ENCODE measurements around the gene TSC1. TPM values are rescaled to one million over a fixed set of nuclear protein-coding genes. Genes with fewer than 3 reads are reported as not detected.

Gene TSC1
- polyA plus RNA-seq, 12 donors = 26.5 to 53.0 (median 32.6) TPM; not detected in 1

DNA sequence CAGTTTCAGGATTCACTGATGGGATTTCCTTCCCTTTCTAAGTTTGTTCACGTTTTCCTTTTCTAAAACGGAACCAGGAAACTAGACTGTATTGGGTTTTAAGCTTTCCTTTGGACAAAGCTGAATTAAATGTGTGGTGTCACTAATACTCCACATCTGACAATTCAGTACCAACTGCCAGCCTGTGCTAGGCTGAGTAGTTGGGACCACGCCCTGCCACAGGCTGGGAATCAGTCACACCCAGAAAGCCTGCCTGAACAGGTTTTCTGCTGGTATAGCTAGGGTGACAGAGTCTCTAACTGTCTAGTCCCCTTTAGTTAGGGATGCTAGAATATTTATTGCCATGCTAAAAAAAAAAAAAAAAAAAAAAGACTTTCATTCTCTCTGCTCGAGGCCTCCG lies 50.1 kb downstream of the TSC1 start:
- no peak for DNase-seq

GRCh38 chr9:132892400-132892799 lies 52.0 kb downstream of the TSC1 start:
- DNase-seq = no peak

DNA sequence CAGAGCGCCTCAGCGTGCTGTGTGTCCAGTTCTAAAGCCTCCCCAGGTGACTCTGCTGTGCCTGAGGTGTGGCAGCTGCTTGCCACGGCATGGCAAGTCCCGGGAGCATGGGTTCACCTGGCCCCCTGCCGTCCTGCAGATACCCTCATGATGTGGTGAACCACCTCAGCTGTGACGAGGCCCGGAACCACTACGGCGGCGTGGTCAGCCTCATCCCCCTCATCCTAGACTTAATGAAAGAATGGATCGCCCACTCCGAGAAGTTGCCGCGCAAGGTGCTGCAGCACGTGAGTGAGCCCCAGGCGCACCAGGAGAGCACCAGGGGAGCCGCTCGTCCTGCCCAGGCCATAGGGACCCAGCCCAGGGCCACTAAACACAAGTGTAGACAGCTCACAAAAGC lies 56.3 kb downstream of the TSC1 start:
- DNase-seq = no peak

DNA sequence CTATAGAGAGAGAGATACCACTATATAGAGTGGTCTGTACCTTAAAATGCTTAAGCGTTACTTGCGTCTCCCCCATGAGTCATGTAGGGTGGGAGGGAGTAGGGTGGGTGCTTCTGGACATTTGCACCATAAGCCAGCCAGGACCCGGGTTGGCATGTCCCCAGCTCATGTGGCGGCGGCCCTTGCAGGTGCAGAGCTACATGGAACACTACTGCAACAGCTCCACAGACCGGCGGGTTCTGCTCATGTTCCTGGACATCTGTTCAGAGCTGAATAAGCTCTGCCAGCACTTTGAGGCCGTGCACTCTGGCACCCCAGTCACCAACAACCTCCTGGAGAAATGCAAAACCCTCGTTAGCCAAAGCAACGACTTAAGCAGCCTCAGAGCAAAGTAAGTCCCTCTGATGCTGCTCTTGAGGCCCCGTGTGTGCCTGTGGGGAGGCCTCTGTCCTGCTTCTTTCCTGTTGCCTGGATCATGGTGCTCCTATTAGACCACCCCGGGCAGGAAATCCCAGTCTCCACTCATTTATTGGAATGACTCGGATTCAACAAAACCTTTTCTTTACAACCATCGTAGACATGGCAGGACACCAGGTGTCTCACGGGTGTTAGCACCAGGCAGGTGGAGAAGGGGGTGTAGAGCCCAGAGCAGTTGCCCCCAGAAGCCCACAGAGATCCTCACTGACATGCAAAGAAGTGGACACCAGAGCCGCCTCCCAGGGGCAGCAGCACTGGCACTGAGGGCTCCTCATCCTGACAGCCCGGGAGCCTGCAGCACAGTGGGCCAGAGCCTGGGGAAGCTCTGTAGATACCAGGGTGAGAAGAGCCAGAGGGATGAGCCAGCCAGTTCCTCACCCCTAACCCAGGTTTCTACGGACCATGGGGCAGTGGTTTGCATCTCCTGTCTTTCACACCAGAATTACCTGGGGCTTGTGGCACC lies 57.0 kb downstream of the TSC1 start:
- no peak for DNase-seq

DNA sequence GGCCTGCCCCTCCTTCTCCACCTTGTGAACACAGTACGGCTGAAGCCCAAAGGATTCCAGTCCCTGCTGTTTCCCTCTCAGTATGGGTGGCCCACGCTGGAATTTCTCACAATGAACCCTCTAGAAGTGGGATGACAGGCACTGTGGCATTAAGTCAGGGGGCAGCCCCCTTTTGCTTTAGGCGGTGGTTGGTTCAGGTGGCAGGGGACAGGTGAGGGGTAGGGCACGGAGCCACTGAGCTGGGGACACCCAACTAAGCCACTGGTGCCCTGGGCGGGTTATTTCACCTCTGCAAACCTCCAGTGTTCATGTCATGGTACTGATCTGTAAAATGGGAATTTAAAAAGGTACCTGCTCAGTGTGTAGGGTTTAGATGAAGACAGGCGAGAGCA lies 58.1 kb downstream of the TSC1 start:
- DNase-seq = no peak

DNA sequence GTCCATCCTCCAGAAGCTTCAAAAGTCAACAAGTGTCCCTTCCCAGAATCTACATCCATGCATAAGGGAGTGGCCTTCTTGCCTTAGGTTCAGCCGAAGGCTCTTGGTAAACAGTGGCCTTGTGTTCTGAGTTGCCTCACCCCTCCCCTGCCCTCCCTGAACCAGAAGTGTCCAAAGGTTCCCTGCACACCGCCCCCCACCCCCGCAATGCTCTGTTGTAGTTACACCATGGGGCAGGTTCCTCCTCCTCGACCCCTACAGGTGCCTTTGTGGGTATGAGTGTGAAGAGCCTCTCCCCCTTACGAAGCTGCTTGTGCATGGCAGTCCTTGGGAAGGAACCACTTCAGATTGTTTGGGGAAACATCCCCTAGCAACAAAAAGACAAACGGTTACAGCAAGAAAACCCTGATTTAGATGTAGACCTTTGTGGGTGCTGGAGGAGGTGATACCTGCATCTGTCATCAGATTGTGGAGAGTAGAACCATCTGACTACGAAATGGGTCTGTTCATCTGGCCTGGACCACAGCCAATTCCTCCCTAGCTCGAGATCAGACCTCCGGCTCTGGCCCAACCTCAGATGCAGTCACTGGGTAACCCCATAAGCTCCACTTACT lies 58.6 kb downstream of the TSC1 start:
- no peak for DNase-seq

DNA sequence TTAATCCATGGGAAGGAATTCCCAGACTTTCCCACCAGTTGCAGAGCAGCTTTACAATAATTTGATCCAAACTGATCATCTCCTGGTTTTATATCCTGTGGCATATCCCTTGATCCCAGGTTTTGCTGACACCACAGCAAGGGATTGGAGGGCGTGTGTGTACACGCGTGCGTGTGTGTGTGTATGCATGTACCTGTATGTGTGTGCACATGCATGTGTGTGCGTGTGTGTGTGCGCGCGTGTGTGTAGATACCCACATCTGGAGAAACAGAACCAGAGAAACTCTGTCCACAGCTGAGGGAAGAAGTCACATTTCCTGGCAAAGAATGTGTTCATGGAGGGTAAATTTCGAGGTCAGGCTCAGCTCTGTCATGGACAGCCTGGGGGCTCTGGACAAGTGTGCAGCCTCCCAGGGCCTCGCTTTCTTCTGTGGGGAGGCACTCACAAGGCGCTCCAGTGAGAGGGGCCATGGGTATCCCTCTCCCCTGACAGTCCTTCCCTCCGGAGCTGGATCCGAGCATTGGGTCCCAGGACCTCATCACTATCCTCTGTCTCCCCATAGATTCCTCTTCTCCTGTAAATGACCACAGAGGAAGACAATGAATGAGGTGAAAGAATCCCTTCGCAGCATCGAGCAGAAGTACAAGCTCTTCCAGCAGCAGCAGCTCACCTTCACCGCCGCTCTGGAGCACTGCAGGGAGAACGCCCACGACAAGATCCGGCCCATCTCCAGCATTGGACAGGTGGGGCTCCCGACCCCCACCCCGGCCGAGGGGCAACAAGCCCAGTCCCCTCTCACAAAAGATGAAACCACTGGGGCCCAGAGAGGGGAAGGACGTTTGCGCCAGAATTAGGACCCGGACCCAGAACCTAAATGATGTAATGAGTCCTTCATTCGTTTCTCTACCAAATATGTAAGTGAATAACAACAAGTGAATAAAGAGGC lies 60.8 kb downstream of the TSC1 start:
- no peak for DNase-seq

DNA sequence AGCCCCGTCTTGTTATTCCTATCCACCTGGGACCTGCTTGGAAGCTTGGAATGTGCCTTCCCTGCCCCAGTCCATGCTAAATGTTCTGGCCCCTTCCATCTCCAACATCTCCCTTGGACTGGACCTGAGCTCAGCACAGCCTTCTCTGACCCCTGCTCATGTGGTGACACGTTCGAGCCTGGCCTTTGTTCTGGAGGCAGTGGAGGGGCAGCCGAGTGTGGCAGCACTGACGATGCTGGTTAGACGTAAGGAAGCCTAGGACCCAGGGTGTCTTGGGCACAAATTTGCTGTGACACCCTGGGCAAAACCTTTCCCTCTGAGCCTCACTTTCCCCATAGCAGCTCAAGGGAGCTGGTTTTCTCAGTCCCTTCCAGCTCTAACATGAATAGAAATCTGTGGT lies 61.8 kb downstream of the TSC1 start:
- DNase-seq = no peak

GRCh38 chr9:132881826-132882225 lies 62.6 kb downstream of the TSC1 start:
- no peak for DNase-seq

DNA sequence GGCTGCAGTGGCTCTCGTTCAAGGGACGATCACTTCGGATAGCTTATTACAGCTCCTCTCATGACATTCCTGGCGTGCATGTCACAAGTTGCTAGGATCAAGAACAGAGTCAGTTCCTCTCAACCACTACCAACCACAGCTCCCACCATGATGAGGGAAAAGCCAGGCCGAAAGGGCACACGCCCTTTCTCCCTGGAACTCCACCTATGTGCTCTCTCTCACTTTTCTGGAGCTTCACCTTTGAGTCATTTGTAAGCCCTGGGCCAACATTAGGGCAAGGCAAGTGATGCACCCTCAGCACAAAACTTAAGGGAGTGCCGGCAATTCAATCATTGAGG lies 64.1 kb downstream of the TSC1 start:
- no peak for DNase-seq

DNA sequence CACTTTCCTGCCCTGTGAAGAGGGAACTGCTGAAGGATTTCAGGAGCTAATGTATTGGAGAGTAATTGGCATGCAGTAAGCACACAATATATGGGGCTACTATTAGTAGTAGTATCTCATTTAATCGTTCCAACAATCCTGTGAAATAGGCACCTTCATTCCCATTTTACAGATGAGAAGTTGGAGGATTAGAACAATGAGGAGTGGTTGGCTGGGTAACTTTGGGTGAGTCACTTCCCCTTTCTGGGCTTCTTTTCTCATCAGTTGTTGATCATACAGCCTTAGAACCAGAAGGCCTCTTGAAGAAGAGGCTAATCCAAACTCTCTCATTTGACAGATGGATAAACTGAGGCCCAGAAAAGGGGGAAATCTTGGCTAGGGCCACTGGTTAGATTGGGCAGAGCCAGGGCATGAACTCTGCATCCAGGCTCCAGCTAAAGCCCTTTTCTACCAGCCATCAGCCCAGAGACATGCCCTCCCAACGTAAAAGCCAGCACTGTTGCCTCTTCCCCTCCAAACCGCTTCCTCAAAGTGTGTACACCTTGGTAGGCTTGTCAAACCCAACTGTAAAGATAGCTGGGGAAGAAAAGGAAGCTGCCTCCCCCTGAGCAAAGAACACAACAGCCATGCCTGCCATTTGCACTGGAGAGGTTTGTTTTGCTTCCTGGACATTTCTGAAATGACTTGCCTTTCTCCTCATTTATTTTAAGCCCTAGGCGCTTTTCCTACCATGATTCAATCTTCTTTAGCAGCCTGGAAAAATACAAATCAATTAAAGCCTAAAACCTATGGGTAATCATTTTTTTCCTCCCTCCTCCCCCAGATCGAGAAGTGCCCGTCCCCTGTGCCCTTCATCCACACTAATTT lies 64.7 kb downstream of the TSC1 start:
- no peak for DNase-seq

DNA sequence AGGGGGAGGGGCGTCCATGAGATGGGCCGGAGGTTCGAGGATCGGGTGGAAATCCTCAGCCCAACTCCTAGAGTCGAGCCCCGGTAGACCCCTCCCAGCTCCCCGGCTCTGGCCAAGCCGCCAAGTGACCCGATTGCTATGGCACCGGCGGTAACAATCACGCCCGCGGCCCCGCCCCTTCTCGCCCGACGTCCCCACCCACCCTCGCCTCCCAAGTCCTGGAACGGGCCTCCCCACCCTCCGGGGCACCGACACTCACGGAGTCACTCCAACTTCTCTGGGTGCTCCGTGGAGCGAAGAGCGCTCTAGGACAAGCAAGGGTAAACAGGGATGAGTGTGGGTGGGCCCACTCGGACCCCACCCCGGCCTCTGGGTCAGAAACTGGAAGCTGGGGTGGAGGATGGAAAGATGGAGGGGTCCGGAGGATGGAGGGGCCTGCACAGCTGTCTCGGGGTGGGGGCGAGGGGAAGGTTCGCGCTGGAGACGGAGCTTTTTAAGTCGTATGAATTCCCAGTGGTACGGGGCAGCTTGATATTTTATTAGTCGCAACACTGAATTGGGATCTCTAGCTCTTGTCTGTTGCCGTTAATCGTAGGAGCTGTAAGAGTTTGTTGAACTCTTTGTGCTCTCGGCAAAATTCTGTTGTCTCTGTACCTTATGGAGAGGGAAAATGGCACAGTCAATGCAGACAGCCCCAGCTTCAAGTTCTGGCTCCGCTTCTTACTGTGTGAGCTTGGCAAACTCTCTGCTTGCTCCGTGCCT lies 65.5 kb downstream of the TSC1 start, which contains the start of gene SPACA9:
Gene SPACA9, plus strand, starts transcription at position 204 of the 762 bp plus-strand sequence. CDS start 5,050 bp downstream, outside the sequence.
- peak; percentile 67 for DNase-seq

GRCh38 chr9:132877824-132878694 lies 66.4 kb downstream of the TSC1 start, which contains the start of gene AK8:
Gene AK8 (minus strand): TSS chr9:132878284. CDS start chr9:132878255, 29 bp downstream.
- DNase-seq = peak; percentile 82

DNA sequence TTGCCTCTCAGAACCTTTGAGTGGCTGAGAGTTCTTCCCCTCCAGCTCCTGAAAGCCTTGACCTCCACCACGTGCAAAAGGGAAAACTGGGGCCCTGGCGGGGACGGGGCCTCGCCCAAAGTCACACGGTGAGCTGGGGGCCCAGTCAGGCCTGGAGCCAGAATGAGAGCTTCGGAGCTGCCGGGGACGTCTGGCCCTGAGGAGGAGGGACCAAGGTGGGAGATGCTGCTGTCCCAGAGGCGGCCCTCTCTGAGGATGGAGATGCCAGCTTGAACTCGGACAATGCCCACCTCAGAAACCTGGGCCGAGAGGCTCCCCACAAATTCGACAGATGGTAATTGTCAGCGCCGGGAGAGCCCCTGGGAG lies 67.0 kb downstream of the TSC1 start:
- DNase-seq = no peak

DNA sequence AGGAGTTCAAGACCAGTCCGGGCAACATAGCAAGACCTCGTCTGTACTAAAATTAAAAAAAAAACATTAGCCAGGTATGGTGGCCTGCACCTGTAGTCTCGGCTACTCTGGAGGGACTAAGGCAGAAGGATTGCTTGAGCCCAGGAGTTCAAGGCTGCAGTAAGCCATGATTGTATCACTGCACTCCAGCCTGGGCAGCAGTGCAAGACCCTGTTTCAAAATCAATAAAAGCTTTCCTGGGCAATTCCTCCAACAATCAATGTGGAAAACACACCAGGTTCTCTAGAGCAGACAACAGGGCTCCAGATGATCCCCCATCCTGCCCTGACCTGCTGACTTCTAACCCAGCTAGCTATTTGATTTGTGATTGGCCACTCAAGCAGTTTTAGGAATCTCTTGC lies 67.6 kb downstream of the TSC1 start:
- DNase-seq = no peak

- no peak for DNase-seq
Measured at GRCh38 chr9:132875159-132875558, 69.3 kb downstream of the TSC1 start.

DNA sequence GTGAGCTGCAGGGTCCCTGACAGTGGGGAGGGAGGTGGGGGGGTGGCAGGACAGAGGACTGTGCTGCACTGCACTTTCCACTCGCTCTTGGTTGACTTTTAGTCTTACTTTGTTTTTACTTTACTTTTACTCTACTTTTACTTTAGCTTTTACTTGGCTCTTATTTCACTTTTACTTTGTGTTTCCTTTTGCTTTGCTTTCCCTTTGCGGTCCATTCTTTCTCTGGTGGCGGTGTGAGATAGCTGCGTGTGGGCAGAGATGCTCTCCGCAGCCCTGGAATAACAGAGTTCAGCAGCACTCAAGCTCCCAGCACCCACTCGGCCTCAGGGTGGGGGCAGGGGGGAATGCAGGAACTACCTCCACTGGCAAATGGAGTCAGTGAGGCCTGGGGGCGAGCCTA lies 71.0 kb downstream of the TSC1 start:
- DNase-seq = no peak

DNA sequence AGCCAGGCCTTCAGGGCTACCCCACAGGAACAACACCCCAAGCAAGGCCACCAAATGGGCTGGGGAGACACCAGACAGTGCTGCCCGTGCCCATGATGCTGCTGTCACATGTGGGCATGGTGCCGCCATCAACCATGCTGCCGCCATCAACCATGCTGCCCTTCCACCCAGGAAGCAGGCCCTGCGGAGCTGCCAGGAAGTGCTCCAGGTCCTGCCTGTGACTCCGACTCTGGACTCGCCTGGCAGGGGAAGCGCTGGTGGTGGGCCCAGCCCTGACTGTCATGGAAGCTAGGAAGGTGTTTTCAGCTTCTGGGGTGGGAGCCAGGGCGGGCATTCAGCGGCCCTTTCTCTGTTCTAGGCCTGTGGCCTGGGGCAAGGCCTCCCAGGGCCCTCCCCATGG lies 75.2 kb downstream of the TSC1 start:
- DNase-seq = no peak

- no peak for DNase-seq
Measured at GRCh38 chr9:132866898-132867297, 77.5 kb downstream of the TSC1 start.
